ENCODE data around the gene AOPEP. TPM values are rescaled to one million over a fixed set of nuclear protein-coding genes. Genes with fewer than 3 reads are reported as not detected.
A peak's percentile ranks its signal among the peaks of the same experiment; 100 is the strongest.
"Not testable (repeated sequence)": the region's sequence is repeated elsewhere in the genome, so short reads cannot be mapped to it uniquely, and the experiment has no call there.

The AOPEP gene
- total and polyA plus RNA-seq, 12 donors: 110 to 250 (median 161) TPM

GRCh38 chr9:94875300-94876020 lies 149.0 kb downstream of the AOPEP start:
- peaks cover 0 to 4% (median 0%) of the 10 kb centered on the region in 11 donors for H3K9me3 ChIP-seq
- ATAC-seq (no peak), DNase-seq (no peak)
- peaks cover 3 to 55% (median 40%) of the 10 kb centered on the region in 9 donors for H3K4me1 ChIP-seq
- no peaks in the 10 kb centered on the region for H3K27me3 ChIP-seq
- H3K36me3 ChIP-seq: no peaks in the 10 kb centered on the region
- peak overlapping the region in 2 of 10 donors; percentile 91 to 97 for H3K27ac ChIP-seq
- no peak for TF ChIP-seq CTCF (IDR thresholded peaks at IDR 0.05)
- WGBS, 2 donors: 92% methylated on average over 5 of the region's 5 CpGs
- intact Hi-C loops (cut with DNase I): loop anchor here in 4 of 10 donors (5.0 to 10.0 kb wide), 3 partner anchors 37 to 129 kb away; no protein-coding TSS in a partner anchor
- no peak overlapping the region for H3K4me3 ChIP-seq

GRCh38 chr9:94878804-94879203 lies 152.3 kb downstream of the AOPEP start:
- not testable (repeated sequence) for H3K4me3 ChIP-seq, H3K36me3 ChIP-seq, H3K27ac ChIP-seq, ATAC-seq, H3K27me3 ChIP-seq, H3K9me3 ChIP-seq, DNase-seq
- 77 to 86% methylated on average over 3 of the region's 3 CpGs for WGBS, 2 donors
- H3K4me1 ChIP-seq: peaks cover 9 to 58% (median 44%) of the 10 kb centered on the region in 9 donors
- intact Hi-C loops (cut with DNase I): loop anchor here in 4 of 10 donors (5.0 to 10.0 kb wide), 3 partner anchors 33 to 126 kb away; no protein-coding TSS in a partner anchor

- Histone ChIP-seq H3K4me1 (peaks cover 9 to 58% (median 42%) of the 10 kb centered on the region in 9 donors), H3K4me3 (no peak overlapping the region), H3K9me3 (peaks cover 0 to 4% (median 0%) of the 10 kb centered on the region in 11 donors), H3K36me3 (no peaks in the 10 kb centered on the region), H3K27ac (no peak overlapping the region), H3K27me3 (no peaks in the 10 kb centered on the region)
- DNase-seq (no peak), ATAC-seq (no peak)
- TF ChIP-seq CTCF (IDR thresholded peaks at IDR 0.05): no peak
- intact Hi-C loops (cut with DNase I): loop anchor here in 4 of 10 donors (5.0 to 10.0 kb wide), 3 partner anchors 33 to 126 kb away; no protein-coding TSS in a partner anchor
These were observed 152.7 kb downstream of the AOPEP start for GRCh38 chr9:94879230-94879629.

- Histone ChIP-seq H3K27me3 (no peaks in the 10 kb centered on the region), H3K9me3 (peaks cover 0 to 4% (median 0%) of the 10 kb centered on the region in 11 donors), H3K36me3 (no peaks in the 10 kb centered on the region), H3K4me1 (peaks cover 9 to 64% (median 50%) of the 10 kb centered on the region in 9 donors), H3K4me3 (no peak overlapping the region), H3K27ac (peak overlapping the region in 8 of 10 donors; percentile 16 to 75 (median 70))
- intact Hi-C loops (cut with DNase I): loop anchor here in 1 of 10 donors (10.0 kb wide), 1 partner anchor 86 kb away; no protein-coding TSS in a partner anchor
- DNase-seq (no peak), ATAC-seq (peak in 2 of 8 donors; percentile 10 to 24)
- no peak for TF ChIP-seq CTCF (IDR thresholded peaks at IDR 0.05)
- WGBS, 2 donors: 64 to 72% methylated on average over 1 of the region's 1 CpG
These were observed 154.5 kb downstream of the AOPEP start for GRCh38 chr9:94881023-94881422.
